Endothelial cell of umbilical vein (primary cell): ENCODE data around the gene DIS3L2. TPM values are rescaled to one million over a fixed set of nuclear protein-coding genes. Genes with fewer than 3 reads are reported as not detected.

ENCODE experiments used
- BruUV-seq: library from RNA; stranded (reverse); fragments of 400-500 nt; replicated peaks from 2 replicates; lab custom pipeline; 2021; lab: Mats Ljungman, UMichigan
- CTCF ChIA-PET: fragments of 300-600, 350-600 bp; sonication (Branson Sonifier 250); formaldehyde crosslinking; loops from one replicate; lab custom pipeline; 2021; ENCODE audit warnings: antibody characterized with exemption, inconsistent platforms; lab: Charles Lee
- POLR2A ChIA-PET: fragments of 300-600, 350-600 bp; sonication (Branson Sonifier 250); formaldehyde crosslinking; loops from one replicate; lab custom pipeline; 2021; ENCODE audit warnings: antibody characterized with exemption, inconsistent platforms; lab: Charles Lee
- DNase-seq: peaks from one replicate; pipeline ENCODE4 v3.0.0-alpha.2; 2011; ENCODE audit warnings: low read depth, low spot score
- FAIRE-seq: peaks from 2 replicates; lab custom pipeline; 2011; peaks lifted over from hg19 to GRCh38; lab: Jason Lieb, UNC
- H2AFZ ChIP-seq: 2 replicates; pipeline ENCODE4 v1.6.0; 2012; ENCODE audit warnings: low read depth, low read length, control low read depth, inconsistent platforms
- H3K27ac ChIP-seq: 2 replicates; pipeline ENCODE4 v1.5.1; 2011; ENCODE audit warnings: low read depth, mild to moderate bottlenecking, control low read depth, low read length, moderate library complexity; ENCODE audit not compliant: insufficient read depth
- H3K27me3 ChIP-seq, 2 experiments: 2 replicates each; pipeline versions ENCODE4 v1.6.0 to v1.6.1; 2011; ENCODE audit warnings: low read length in 2 of 2, mixed read lengths in 1 of 2; ENCODE audit not compliant: control insufficient read depth in 2 of 2, insufficient read depth in 2 of 2
- H3K36me3 ChIP-seq, 2 experiments: 2 replicates in 1 of 2; 3 replicates in 1 of 2; pipeline ENCODE4 v1.5.1; 2011; ENCODE audit warnings: low read length in 2 of 2, mild to moderate bottlenecking in 1 of 2, moderate library complexity in 1 of 2; ENCODE audit not compliant: control insufficient read depth in 2 of 2, insufficient read depth in 2 of 2; ENCODE audit errors: extremely low read depth in 1 of 2
- H3K4me1 ChIP-seq: 3 replicates; pipeline ENCODE4 v1.5.1; 2011; ENCODE audit warnings: mild to moderate bottlenecking, low read length; ENCODE audit not compliant: control insufficient read depth, insufficient read depth; ENCODE audit errors: extremely low read depth
- H3K4me2 ChIP-seq: 2 replicates; pipeline ENCODE4 v1.6.1; 2011; ENCODE audit warnings: low read length, control low read depth, mixed read lengths; ENCODE audit not compliant: insufficient read depth
- H3K4me3 ChIP-seq, 3 experiments: fragments of 200-600 bp in 1 of 3; sonication (generic), shearing (Covaris generic) in 1 of 3; replicated peaks in 1 of 3; 2 replicates each; pipeline ENCODE4 v1.5.1; 2011 to 2016; ENCODE audit warnings: control low read depth in 3 of 3, low read length in 3 of 3, mild to moderate bottlenecking in 2 of 3, inconsistent platforms in 1 of 3, low read depth in 1 of 3, moderate library complexity in 1 of 3; ENCODE audit not compliant: insufficient read depth in 1 of 3
- H3K79me2 ChIP-seq: 2 replicates; pipeline ENCODE4 v1.6.0; 2012; ENCODE audit warnings: low read length, inconsistent platforms; ENCODE audit not compliant: control insufficient read depth, insufficient read depth
- H3K9ac ChIP-seq: replicated peaks from 2 replicates; pipeline ENCODE3; 2011; ENCODE audit warnings: low read length, control low read depth; ENCODE audit not compliant: insufficient read depth; ENCODE audit errors: extremely low read depth
- H3K9me1 ChIP-seq: replicated peaks from 3 replicates; pipeline ENCODE4 v1.6.0; 2011; ENCODE audit warnings: mild to moderate bottlenecking, low read length; ENCODE audit not compliant: control insufficient read depth, insufficient read depth; ENCODE audit errors: extremely low read depth
- H3K9me3 ChIP-seq: replicated peaks from 2 replicates; pipeline ENCODE4 v1.5.1; 2012; ENCODE audit warnings: low read length, inconsistent platforms; ENCODE audit not compliant: control insufficient read depth, insufficient read depth
- H4K20me1 ChIP-seq: replicated peaks from 2 replicates; pipeline ENCODE3; 2011; ENCODE audit warnings: mild to moderate bottlenecking, low read length; ENCODE audit not compliant: control insufficient read depth, insufficient read depth; ENCODE audit errors: extremely low read depth
- CTCF ChIP-seq, 2 donors: IDR thresholded peaks; 1 replicate in 1 of 2; 2 replicates in 1 of 2; pipeline ENCODE4 v1.5.1; 2011; ENCODE audit warnings: low read length in 2 of 2, mild to moderate bottlenecking in 2 of 2, moderate library complexity in 2 of 2, control low read depth in 1 of 2, inconsistent platforms in 1 of 2, low read depth in 1 of 2; ENCODE audit not compliant: insufficient read depth in 1 of 2; ENCODE audit errors: extremely low read depth in 1 of 2
- JUN ChIP-seq: IDR thresholded peaks from 2 replicates; pipeline ENCODE4 v1.6.1; 2011; ENCODE audit warnings: borderline replicate concordance, low read depth; ENCODE audit not compliant: insufficient read length, insufficient read depth
- POLR2A ChIP-seq: IDR thresholded peaks from 2 replicates; pipeline ENCODE4 v1.6.1; 2012; ENCODE audit warnings: low read depth, mild to moderate bottlenecking, control low read depth, low read length
- POLR2AphosphoS5 ChIP-seq: IDR thresholded peaks from 2 replicates; pipeline ENCODE4 v1.6.1; 2012; ENCODE audit warnings: low read depth, mild to moderate bottlenecking, control low read depth, low read length, moderate library complexity; ENCODE audit not compliant: insufficient read depth
- dilution Hi-C: fragments of 300-500 bp; cut with MboI; formaldehyde crosslinking; loops from one replicate; pipeline ENCODE4 v1.15.0; 2019; ENCODE audit warnings: low sequenced_read_pairs; ENCODE audit not compliant: extremely low pct_ligation_motif_present
- intact Hi-C: fragments of 100-400 bp; cut with micrococcal nuclease; formaldehyde crosslinking; loops from one replicate; pipeline ENCODE4 v1.10.0; 2022
- polyA plus RNA-seq, 4 experiments: library from polyadenylated mRNA; depleted of rRNA in 3 of 4; stranded (reverse) in 3 of 4; unstranded in 1 of 4; fragments of >200 nt; gene quantifications; 2 replicates each; pipeline versions ENCODE4 v1.2.1 to v1.2.3, GENCODE V29; 2011 to 2012; ENCODE audit warnings: missing spikeins in 1 of 4
- total RNA-seq: library from RNA; stranded (reverse); gene quantifications from 2 replicates; pipeline ENCODE4 v1.2.3, GENCODE V29; 2021

The DIS3L2 gene
- total and polyA plus RNA-seq, 2 donors (not counting 3 experiments of a cell fraction or from before 2014, with no cell fraction given): 14.6 to 31.2 TPM

GRCh38 chr2:232286001-232286868 lies 324.7 kb downstream of the DIS3L2 start:
- no peak for DNase-seq
- no peak overlapping the region for H3K4me2 ChIP-seq
- no peak overlapping the region for H3K27ac ChIP-seq
- H2AFZ ChIP-seq: no peak overlapping the region
- TF ChIP-seq JUN: no peak
- TF ChIP-seq POLR2AphosphoS5: no peak
- TF ChIP-seq CTCF (IDR thresholded peaks at IDR 0.05; ENCODE audit: extremely low read depth in 1 of 2, insufficient read depth in 1 of 2, low read depth in 1 of 2, low read length in 2 of 2): no peak
- no peak for TF ChIP-seq POLR2A
- ChIA-PET CTCF (interaction anchor here (1.0 to 1.4 kb wide), 3 partner anchors 25 to 144 kb away, joined by 3 to 4 read pairs (median 3); no protein-coding TSS in a partner anchor), POLR2A (interaction anchor here (0.6 kb wide), 1 partner anchor 243 kb away, joined by 3 read pairs; no protein-coding TSS in a partner anchor)
- no peaks in the 10 kb centered on the region for H3K27me3 ChIP-seq
- no peak for FAIRE-seq
- H3K4me3 ChIP-seq: no peak overlapping the region
- H4K20me1 ChIP-seq: no peaks in the 10 kb centered on the region
- no peaks in the 10 kb centered on the region for H3K79me2 ChIP-seq
- no peaks in the 10 kb centered on the region for H3K9me3 ChIP-seq
- no peaks in the 10 kb centered on the region for H3K9me1 ChIP-seq
- no peak overlapping the region for H3K9ac ChIP-seq
- dilution Hi-C loops: no loop called here
- intact Hi-C loops: no loop called here
- H3K36me3 ChIP-seq: no peaks in the 10 kb centered on the region
- no peaks in the 10 kb centered on the region for H3K4me1 ChIP-seq
- no TSS peak for BruUV-seq
